Fibroblast of peridontal ligament (primary cell): ENCODE measurements around the gene KATNIP.

Source experiments
- DNase-seq: peaks from one replicate; pipeline ENCODE4 v3.0.0-alpha.2; 2010; ENCODE audit errors: extremely low read depth

KATNIP gene

GRCh38 chr16:27582883-27583282, 32.9 kb downstream of the KATNIP start:
- DNase-seq, result no peak

GRCh38 chr16:27583634-27584033, 33.7 kb downstream of the KATNIP start:
- no peak for DNase-seq

- no peak for DNase-seq
These were observed 35.3 kb downstream of the KATNIP start for GRCh38 chr16:27585200-27585599.

- no peak for DNase-seq
These were observed 36.8 kb downstream of the KATNIP start for GRCh38 chr16:27586711-27587110.

GRCh38 chr16:27588057-27588456, 38.1 kb downstream of the KATNIP start:
- no peak for DNase-seq

GRCh38 chr16:27591837-27592236, 41.9 kb downstream of the KATNIP start:
- DNase-seq, result no peak

- no peak for DNase-seq
These were observed 45.5 kb downstream of the KATNIP start for GRCh38 chr16:27595475-27595874.

GRCh38 chr16:27595993-27596392, 46.0 kb downstream of the KATNIP start:
- DNase-seq, result no peak

GRCh38 chr16:27596411-27596810, 46.5 kb downstream of the KATNIP start:
- no peak for DNase-seq

GRCh38 chr16:27597361-27597760, 47.4 kb downstream of the KATNIP start:
- no peak for DNase-seq

GRCh38 chr16:27598220-27598619, 48.3 kb downstream of the KATNIP start:
- DNase-seq, result no peak

- no peak for DNase-seq
These were observed 49.1 kb downstream of the KATNIP start for GRCh38 chr16:27598931-27599565.

- DNase-seq, result no peak
These were observed 49.7 kb downstream of the KATNIP start for GRCh38 chr16:27599606-27600005.
